ENCODE results near the gene DOK6. TPM values are rescaled to one million over a fixed set of nuclear protein-coding genes. Genes with fewer than 3 reads are reported as not detected.
"Not testable (repeated sequence)": the region's sequence is repeated elsewhere in the genome, so short reads cannot be mapped to it uniquely, and the experiment has no call there.

The DOK6 gene
- total RNA-seq, 1 donor from 2014 or later: 13.7 TPM

- DNase-seq (ENCODE audit: low spot score): no peak
Observed at GRCh38 chr18:69626171-69626570, 225.5 kb downstream of the DOK6 start.

GRCh38 chr18:69626643-69627242, 226.1 kb downstream of the DOK6 start:
- no peak for DNase-seq (ENCODE audit: low spot score)

- DNase-seq (ENCODE audit: low spot score): no peak
Observed at GRCh38 chr18:69628774-69629359, 228.2 kb downstream of the DOK6 start.

- no peak for DNase-seq (ENCODE audit: low spot score)
Observed at GRCh38 chr18:69631281-69631680, 230.6 kb downstream of the DOK6 start.

GRCh38 chr18:69635482-69635881, 234.8 kb downstream of the DOK6 start:
- no peak for DNase-seq (ENCODE audit: low spot score)

GRCh38 chr18:69636529-69637301, 236.0 kb downstream of the DOK6 start:
- no peak for DNase-seq (ENCODE audit: low spot score)

GRCh38 chr18:69638056-69638455, 237.4 kb downstream of the DOK6 start:
- DNase-seq (ENCODE audit: low spot score): no peak

- DNase-seq (ENCODE audit: low spot score): no peak
Observed at GRCh38 chr18:69647702-69648101, 247.0 kb downstream of the DOK6 start.

GRCh38 chr18:69648486-69648885, 247.8 kb downstream of the DOK6 start:
- DNase-seq (ENCODE audit: low spot score): no peak

GRCh38 chr18:69649684-69650083, 249.0 kb downstream of the DOK6 start:
- DNase-seq (ENCODE audit: low spot score): no peak

- no peak for DNase-seq (ENCODE audit: low spot score)
Observed at GRCh38 chr18:69651243-69651642, 250.6 kb downstream of the DOK6 start.

GRCh38 chr18:69655816-69656215, 255.1 kb downstream of the DOK6 start:
- no peak for DNase-seq (ENCODE audit: low spot score)

- no peak for DNase-seq (ENCODE audit: low spot score)
Observed at GRCh38 chr18:69658103-69658502, 257.4 kb downstream of the DOK6 start.

GRCh38 chr18:69658685-69659084, 258.0 kb downstream of the DOK6 start:
- no peak for DNase-seq (ENCODE audit: low spot score)

- no peak for DNase-seq (ENCODE audit: low spot score)
Observed at GRCh38 chr18:69659142-69659651, 258.5 kb downstream of the DOK6 start.

GRCh38 chr18:69662090-69662489, 261.4 kb downstream of the DOK6 start:
- not testable (repeated sequence) for DNase-seq (ENCODE audit: low spot score)

GRCh38 chr18:69664399-69664798, 263.7 kb downstream of the DOK6 start:
- no peak for DNase-seq (ENCODE audit: low spot score)

- no peak for DNase-seq (ENCODE audit: low spot score)
Observed at GRCh38 chr18:69674292-69674877, 273.7 kb downstream of the DOK6 start.

GRCh38 chr18:69674966-69675365, 274.3 kb downstream of the DOK6 start:
- no peak for DNase-seq (ENCODE audit: low spot score)

- no peak for DNase-seq (ENCODE audit: low spot score)
Observed at GRCh38 chr18:69677595-69677994, 276.9 kb downstream of the DOK6 start.

- no peak for DNase-seq (ENCODE audit: low spot score)
Observed at GRCh38 chr18:69680123-69680522, 279.4 kb downstream of the DOK6 start.

- no peak for DNase-seq (ENCODE audit: low spot score)
Observed at GRCh38 chr18:69683176-69683575, 282.5 kb downstream of the DOK6 start.

Data from umbilical cord (tissue), 2 donors.